ENCODE data around the gene SNX14.

Gene SNX14

GRCh38 chr6:85464260-85464644 lies 129.4 kb downstream of the SNX14 start:
- DNase-seq (ENCODE audit: low spot score): no peak

- DNase-seq (ENCODE audit: low spot score): no peak
Observed at GRCh38 chr6:85463621-85464259, 129.9 kb downstream of the SNX14 start.

- no peak for DNase-seq (ENCODE audit: low spot score)
Observed at GRCh38 chr6:85462673-85463072, 131.0 kb downstream of the SNX14 start.

- no peak for DNase-seq (ENCODE audit: low spot score)
Observed at GRCh38 chr6:85461798-85462170, 131.9 kb downstream of the SNX14 start.

- no peak for DNase-seq (ENCODE audit: low spot score)
Observed at GRCh38 chr6:85460921-85461797, 132.5 kb downstream of the SNX14 start.

GRCh38 chr6:85460154-85460920 lies 133.3 kb downstream of the SNX14 start:
- no peak for DNase-seq (ENCODE audit: low spot score)

- no peak for DNase-seq (ENCODE audit: low spot score)
Observed at GRCh38 chr6:85459224-85459901, 134.3 kb downstream of the SNX14 start.

- no peak for DNase-seq (ENCODE audit: low spot score)
Observed at GRCh38 chr6:85458782-85459181, 134.9 kb downstream of the SNX14 start.

GRCh38 chr6:85458184-85458583 lies 135.5 kb downstream of the SNX14 start:
- DNase-seq (ENCODE audit: low spot score): no peak

GRCh38 chr6:85456782-85457181 lies 136.9 kb downstream of the SNX14 start:
- DNase-seq (ENCODE audit: low spot score): no peak
